CD14-positive monocyte (primary cell): ENCODE results near the gene CACNA1G. TPM values are rescaled to one million over a fixed set of nuclear protein-coding genes. Genes with fewer than 3 reads are reported as not detected.
A peak's percentile ranks its signal among the peaks of the same experiment; 100 is the strongest.

Source experiments
- DNase-seq, 3 donors: peaks; one replicate each; pipeline ENCODE4 v3.0.0-alpha.2; 2011 to 2022
- H2AFZ ChIP-seq: 2 replicates; pipeline ENCODE4 v1.6.0; 2012; ENCODE audit warnings: mild to moderate bottlenecking, low read depth, low read length, inconsistent platforms; ENCODE audit not compliant: insufficient read depth, poor library complexity, severe bottlenecking
- H3K27ac ChIP-seq, 2 donors: 1 replicate in 1 of 2; 2 replicates in 1 of 2; pipeline ENCODE4 v1.5.1; 2012 to 2013; ENCODE audit warnings: low read length in 2 of 2, control low read depth in 1 of 2, inconsistent platforms in 1 of 2, low read depth in 1 of 2, mild to moderate bottlenecking in 1 of 2
- H3K27me3 ChIP-seq, 2 donors: one replicate each; pipeline versions ENCODE4 v1.6.0 to v1.6.1; 2011 to 2013; ENCODE audit warnings: low read length in 2 of 2; ENCODE audit not compliant: control insufficient read depth in 2 of 2, insufficient read depth in 2 of 2
- H3K36me3 ChIP-seq, 2 donors: replicated peaks in 1 of 2; 1 replicate in 1 of 2; 2 replicates in 1 of 2; pipeline versions ENCODE4 v1.5.1 to v1.6.1; 2012 to 2013; ENCODE audit warnings: low read length in 2 of 2, control low read depth in 1 of 2, inconsistent platforms in 1 of 2, mild to moderate bottlenecking in 1 of 2; ENCODE audit not compliant: insufficient read depth in 2 of 2, control insufficient read depth in 1 of 2
- H3K4me1 ChIP-seq, 2 donors: 1 replicate in 1 of 2; 2 replicates in 1 of 2; pipeline versions ENCODE4 v1.5.1 to v1.6.1; 2012 to 2013; ENCODE audit warnings: low read length in 2 of 2, control low read depth in 1 of 2, inconsistent platforms in 1 of 2, mild to moderate bottlenecking in 1 of 2, moderate library complexity in 1 of 2; ENCODE audit not compliant: insufficient read depth in 2 of 2, control insufficient read depth in 1 of 2
- H3K4me2 ChIP-seq: replicated peaks from 2 replicates; pipeline ENCODE3; 2012; ENCODE audit warnings: low read length, moderate library complexity, mild to moderate bottlenecking; ENCODE audit not compliant: poor library complexity, severe bottlenecking; ENCODE audit errors: extremely low read depth
- H3K4me3 ChIP-seq, 3 experiments: fragments of 200-600 bp in 1 of 3; sonication (generic) in 1 of 3; replicated peaks in 1 of 3; 1 replicate in 2 of 3; 2 replicates in 1 of 3; pipeline ENCODE4 v1.5.1; 2011 to 2013; ENCODE audit warnings: low read length in 3 of 3, mild to moderate bottlenecking in 3 of 3, control low read depth in 2 of 3, low read depth in 2 of 3, inconsistent platforms in 1 of 3, moderate library complexity in 1 of 3
- H3K79me2 ChIP-seq: 2 replicates; pipeline ENCODE4 v1.6.0; 2012; ENCODE audit warnings: mild to moderate bottlenecking, control low read depth, inconsistent platforms, low read length, moderate library complexity; ENCODE audit not compliant: insufficient read depth
- H3K9ac ChIP-seq: 2 replicates; pipeline ENCODE4 v1.6.0; 2017; ENCODE audit warnings: low read length, mild to moderate bottlenecking; ENCODE audit not compliant: insufficient read depth, poor library complexity, severe bottlenecking
- H3K9me3 ChIP-seq, 2 donors: replicated peaks in 1 of 2; 1 replicate in 1 of 2; 2 replicates in 1 of 2; pipeline versions ENCODE4 v1.5.1 to v1.6.1; 2012 to 2013; ENCODE audit warnings: low read length in 2 of 2, control low read depth in 1 of 2; ENCODE audit not compliant: control insufficient read depth in 1 of 2, insufficient read depth in 1 of 2
- H4K20me1 ChIP-seq: 2 replicates; pipeline ENCODE4 v1.6.0; 2012; ENCODE audit warnings: mild to moderate bottlenecking, low read length, control low read depth, moderate library complexity; ENCODE audit not compliant: insufficient read depth
- H3K27ac Mint-ChIP-seq, 7 donors: one replicate each; pipeline ENCODE4 v1.8.0; 2020; ENCODE audit warnings: mild to moderate bottlenecking in 7 of 7, mixed read lengths in 7 of 7, moderate library complexity in 6 of 7, inconsistent platforms in 2 of 7
- H3K27me3 Mint-ChIP-seq, 3 donors: one replicate each; pipeline ENCODE4 v1.8.0; 2021 to 2022; ENCODE audit warnings: low read depth in 3 of 3, mild to moderate bottlenecking in 3 of 3, mixed read lengths in 3 of 3, moderate library complexity in 3 of 3, inconsistent platforms in 1 of 3
- H3K36me3 Mint-ChIP-seq, 2 donors: one replicate each; pipeline ENCODE4 v1.8.0; 2020; ENCODE audit warnings: mixed read lengths in 2 of 2, inconsistent platforms in 1 of 2, mild to moderate bottlenecking in 1 of 2
- H3K4me1 Mint-ChIP-seq: one replicate; pipeline ENCODE4 v1.8.0; 2020; ENCODE audit warnings: mild to moderate bottlenecking, mixed read lengths
- H3K4me3 Mint-ChIP-seq, 2 donors: one replicate each; pipeline ENCODE4 v1.8.0; 2020; ENCODE audit warnings: mild to moderate bottlenecking in 2 of 2, mixed read lengths in 2 of 2, moderate library complexity in 1 of 2
- H3K9me3 Mint-ChIP-seq, 7 donors: one replicate each; pipeline ENCODE4 v1.8.0; 2020 to 2022; ENCODE audit warnings: mixed read lengths in 7 of 7, mild to moderate bottlenecking in 6 of 7, moderate library complexity in 6 of 7, inconsistent platforms in 2 of 7
- CTCF ChIP-seq: fragments of 200-600 bp; IDR thresholded peaks from one replicate; pipeline ENCODE4 v1.8.0; 2022; ENCODE audit warnings: antibody characterized with exemption, mild to moderate bottlenecking
- WGBS: methylation state at CpG from one replicate; pipeline ENCODE4 v1.1.5; 2013; ENCODE audit warnings: missing lambda C conversion rate; ENCODE audit not compliant: insufficient coverage; 5-methylcytosine and 5-hydroxymethylcytosine counted together
- intact Hi-C, 2 donors: fragments of 100-400 bp; cut with micrococcal nuclease; formaldehyde crosslinking; loops; one replicate each; pipeline versions ENCODE4 v1.15.0 to v1.15.1; 2023
- polyA plus RNA-seq, 3 donors: library from polyadenylated mRNA; depleted of rRNA in 1 of 3; unstranded in 2 of 3; stranded (reverse) in 1 of 3; fragments of 300-500 nt in 2 of 3; fragments of >200 nt in 1 of 3; fragmentation: Illumina TruSeq in 2 of 3; gene quantifications; 1 replicate in 2 of 3; 2 replicates in 1 of 3; pipeline ENCODE4 v1.2.3, GENCODE V29; 2012 to 2021

The CACNA1G gene
- polyA plus RNA-seq, 3 donors: 0.03 TPM; not detected in 2

GRCh38 chr17:50638966-50639713 lies 78.6 kb downstream of the CACNA1G start:
- peaks cover 15 to 21% of the 10 kb centered on the region in 2 donors for H3K36me3 Mint-ChIP-seq
- peaks cover 59% of the 10 kb centered on the region for H3K4me1 Mint-ChIP-seq
- WGBS: 0% methylated on average over 4 of the region's 9 CpGs
- peak overlapping the region in 1 of 2 donors; percentile 67 for H3K4me3 Mint-ChIP-seq
- H3K9me3 Mint-ChIP-seq: peaks cover 0 to 7% (median 0%) of the 10 kb centered on the region in 7 donors
- DNase-seq: peak in 2 of 3 donors; percentile 68 to 72
- H3K27ac Mint-ChIP-seq: peak overlapping the region in 4 of 7 donors; percentile 25 to 62 (median 35)
- intact Hi-C loops: no loop called here
- H3K27me3 ChIP-seq: peaks cover 2 to 35% of the 10 kb centered on the region in 2 donors
- peaks cover 32 to 40% (median 34%) of the 10 kb centered on the region in 3 donors for H3K27me3 Mint-ChIP-seq
- H3K4me2 ChIP-seq: peak overlapping the region; percentile 59
- peaks cover 0 to 10% of the 10 kb centered on the region in 2 donors for H3K36me3 ChIP-seq
- H3K4me3 ChIP-seq: peak overlapping the region in 1 of 3 experiments; percentile 53
- H4K20me1 ChIP-seq: peaks cover 17% of the 10 kb centered on the region
- no peaks in the 10 kb centered on the region for H3K9me3 ChIP-seq
- H3K4me1 ChIP-seq: peaks cover 43 to 64% of the 10 kb centered on the region in 2 donors
- peak overlapping the region; percentile 37 for H2AFZ ChIP-seq
- peak overlapping the region; percentile 5 to 38 for H3K27ac ChIP-seq
- no peaks in the 10 kb centered on the region for H3K79me2 ChIP-seq
- peak overlapping the region; percentile 17 for H3K9ac ChIP-seq
- TF ChIP-seq CTCF: no peak

- intact Hi-C loops: no loop called here
- H3K27me3 Mint-ChIP-seq: peaks cover 20 to 27% (median 25%) of the 10 kb centered on the region in 3 donors
- Histone ChIP-seq H3K36me3 (peaks cover 0 to 10% of the 10 kb centered on the region in 2 donors), H3K27me3 (peaks cover 0 to 21% of the 10 kb centered on the region in 2 donors), H3K79me2 (no peaks in the 10 kb centered on the region), H4K20me1 (peaks cover 17% of the 10 kb centered on the region), H3K9ac (peak overlapping the region; percentile 34), H2AFZ (no peak overlapping the region), H3K27ac (peak overlapping the region; percentile 48 to 72), H3K4me2 (peak overlapping the region; percentile 36), H3K4me3 (peak overlapping the region in 1 of 3 experiments; percentile 37), H3K4me1 (peaks cover 31 to 47% of the 10 kb centered on the region in 2 donors), H3K9me3 (no peaks in the 10 kb centered on the region)
- DNase-seq: peak; percentile 78 to 95 (median 87)
- 33% methylated on average over 6 of the region's 12 CpGs for WGBS
- H3K4me3 Mint-ChIP-seq: peak overlapping the region in 1 of 2 donors; percentile 57
- H3K4me1 Mint-ChIP-seq: peaks cover 50% of the 10 kb centered on the region
- H3K9me3 Mint-ChIP-seq: peaks cover 0 to 2% (median 0%) of the 10 kb centered on the region in 7 donors
- no peak for TF ChIP-seq CTCF
- peak overlapping the region; percentile 50 to 94 (median 82) for H3K27ac Mint-ChIP-seq
- H3K36me3 Mint-ChIP-seq: peaks cover 15 to 21% of the 10 kb centered on the region in 2 donors
These were observed 80.3 kb downstream of the CACNA1G start for GRCh38 chr17:50640686-50641351.
